IPS-15b (cell line): ENCODE results near the gene UROC1.

Experiments used
- H3K27me3 ChIP-seq: one replicate; pipeline ENCODE4 v1.6.1; 2013; ENCODE audit warnings: low read length; ENCODE audit not compliant: control insufficient read depth, insufficient read depth
- H3K36me3 ChIP-seq: one replicate; pipeline ENCODE4 v1.6.1; 2013; ENCODE audit warnings: low read length; ENCODE audit not compliant: control insufficient read depth, insufficient read depth
- H3K4me1 ChIP-seq: one replicate; pipeline ENCODE4 v1.6.1; 2013; ENCODE audit warnings: mild to moderate bottlenecking, low read length; ENCODE audit not compliant: control insufficient read depth, insufficient read depth
- H3K4me3 ChIP-seq: one replicate; pipeline ENCODE4 v1.5.1; 2013; ENCODE audit warnings: low read depth, low read length
- H3K9ac ChIP-seq: one replicate; pipeline ENCODE4 v1.6.1; 2013; ENCODE audit warnings: low read depth, mild to moderate bottlenecking, low read length
- H3K9me3 ChIP-seq: one replicate; pipeline ENCODE4 v1.6.1; 2013; ENCODE audit warnings: mild to moderate bottlenecking, low read length; ENCODE audit not compliant: control insufficient read depth, insufficient read depth

Gene UROC1

GRCh38 chr3:126485176-126485897 is 32.2 kb downstream of the UROC1 start:
- no peaks in the 10 kb centered on the region for H3K9me3 ChIP-seq
- no peak overlapping the region for H3K4me3 ChIP-seq
- H3K27me3 ChIP-seq = no peaks in the 10 kb centered on the region
- no peaks in the 10 kb centered on the region for H3K36me3 ChIP-seq
- H3K4me1 ChIP-seq = peaks cover 11% of the 10 kb centered on the region
- no peak overlapping the region for H3K9ac ChIP-seq

GRCh38 chr3:126484662-126485061 is 32.9 kb downstream of the UROC1 start:
- no peak overlapping the region for H3K9ac ChIP-seq
- H3K27me3 ChIP-seq = no peaks in the 10 kb centered on the region
- H3K36me3 ChIP-seq = no peaks in the 10 kb centered on the region
- H3K9me3 ChIP-seq = no peaks in the 10 kb centered on the region
- H3K4me1 ChIP-seq = peaks cover 11% of the 10 kb centered on the region
- H3K4me3 ChIP-seq = no peak overlapping the region

- Histone ChIP-seq H3K4me1 (peaks cover 11% of the 10 kb centered on the region), H3K9me3 (no peaks in the 10 kb centered on the region), H3K4me3 (no peak overlapping the region), H3K9ac (no peak overlapping the region), H3K27me3 (no peaks in the 10 kb centered on the region), H3K36me3 (no peaks in the 10 kb centered on the region)
Measured at GRCh38 chr3:126484148-126484547, 33.4 kb downstream of the UROC1 start.

- no peak overlapping the region for H3K9ac ChIP-seq
- H3K9me3 ChIP-seq = no peaks in the 10 kb centered on the region
- H3K4me3 ChIP-seq = no peak overlapping the region
- peaks cover 11% of the 10 kb centered on the region for H3K4me1 ChIP-seq
- no peaks in the 10 kb centered on the region for H3K36me3 ChIP-seq
- H3K27me3 ChIP-seq = no peaks in the 10 kb centered on the region
Measured at GRCh38 chr3:126483321-126483761, 34.2 kb downstream of the UROC1 start.

GRCh38 chr3:126482503-126483255 is 34.9 kb downstream of the UROC1 start:
- Histone ChIP-seq H3K9me3 (no peaks in the 10 kb centered on the region), H3K36me3 (no peaks in the 10 kb centered on the region), H3K27me3 (no peaks in the 10 kb centered on the region), H3K4me3 (no peak overlapping the region), H3K4me1 (peaks cover 11% of the 10 kb centered on the region), H3K9ac (no peak overlapping the region)

GRCh38 chr3:126481808-126482502 is 35.6 kb downstream of the UROC1 start:
- H3K4me3 ChIP-seq = no peak overlapping the region
- peaks cover 15% of the 10 kb centered on the region for H3K4me1 ChIP-seq
- no peak overlapping the region for H3K9ac ChIP-seq
- H3K9me3 ChIP-seq = no peaks in the 10 kb centered on the region
- no peaks in the 10 kb centered on the region for H3K27me3 ChIP-seq
- H3K36me3 ChIP-seq = no peaks in the 10 kb centered on the region

- no peaks in the 10 kb centered on the region for H3K9me3 ChIP-seq
- H3K36me3 ChIP-seq = no peaks in the 10 kb centered on the region
- peaks cover 15% of the 10 kb centered on the region for H3K4me1 ChIP-seq
- no peak overlapping the region for H3K9ac ChIP-seq
- no peak overlapping the region for H3K4me3 ChIP-seq
- no peaks in the 10 kb centered on the region for H3K27me3 ChIP-seq
Measured at GRCh38 chr3:126480861-126481260, 36.7 kb downstream of the UROC1 start.

- Histone ChIP-seq H3K4me3 (no peak overlapping the region), H3K36me3 (no peaks in the 10 kb centered on the region), H3K9me3 (no peaks in the 10 kb centered on the region), H3K27me3 (no peaks in the 10 kb centered on the region), H3K9ac (no peak overlapping the region), H3K4me1 (peaks cover 14% of the 10 kb centered on the region)
Measured at GRCh38 chr3:126480206-126480605, 37.4 kb downstream of the UROC1 start.

GRCh38 chr3:126479642-126480041 is 37.9 kb downstream of the UROC1 start:
- Histone ChIP-seq H3K4me1 (peaks cover 10% of the 10 kb centered on the region), H3K36me3 (no peaks in the 10 kb centered on the region), H3K4me3 (no peak overlapping the region), H3K9ac (no peak overlapping the region), H3K9me3 (no peaks in the 10 kb centered on the region), H3K27me3 (no peaks in the 10 kb centered on the region)

GRCh38 chr3:126478581-126479310 is 38.8 kb downstream of the UROC1 start:
- no peaks in the 10 kb centered on the region for H3K27me3 ChIP-seq
- H3K9ac ChIP-seq = no peak overlapping the region
- no peaks in the 10 kb centered on the region for H3K9me3 ChIP-seq
- no peaks in the 10 kb centered on the region for H3K36me3 ChIP-seq
- no peak overlapping the region for H3K4me3 ChIP-seq
- peaks cover 4% of the 10 kb centered on the region for H3K4me1 ChIP-seq

GRCh38 chr3:126477061-126477380 is 40.6 kb downstream of the UROC1 start:
- Histone ChIP-seq H3K9me3 (no peaks in the 10 kb centered on the region), H3K9ac (no peak overlapping the region), H3K4me1 (peaks cover 12% of the 10 kb centered on the region), H3K36me3 (no peaks in the 10 kb centered on the region), H3K27me3 (no peaks in the 10 kb centered on the region), H3K4me3 (peak overlapping the region; percentile 4)
